Endothelial cell of umbilical vein (primary cell): Measurements from ENCODE around the gene PRMT1. TPM values are rescaled to one million over a fixed set of nuclear protein-coding genes. Genes with fewer than 3 reads are reported as not detected.

Experiments used
- BruUV-seq: library from RNA; stranded (reverse); fragments of 400-500 nt; replicated peaks from 2 replicates; lab custom pipeline; 2021; lab: Mats Ljungman, UMichigan
- CTCF ChIA-PET: fragments of 300-600, 350-600 bp; sonication (Branson Sonifier 250); formaldehyde crosslinking; loops from one replicate; lab custom pipeline; 2021; ENCODE audit warnings: antibody characterized with exemption, inconsistent platforms; lab: Charles Lee
- POLR2A ChIA-PET: fragments of 300-600, 350-600 bp; sonication (Branson Sonifier 250); formaldehyde crosslinking; loops from one replicate; lab custom pipeline; 2021; ENCODE audit warnings: antibody characterized with exemption, inconsistent platforms; lab: Charles Lee
- DNase-seq: peaks from one replicate; pipeline ENCODE4 v3.0.0-alpha.2; 2011; ENCODE audit warnings: low read depth, low spot score
- FAIRE-seq: peaks from 2 replicates; lab custom pipeline; 2011; peaks lifted over from hg19 to GRCh38; lab: Jason Lieb, UNC
- H2AFZ ChIP-seq: 2 replicates; pipeline ENCODE4 v1.6.0; 2012; ENCODE audit warnings: low read depth, low read length, control low read depth, inconsistent platforms
- H3K27ac ChIP-seq: 2 replicates; pipeline ENCODE4 v1.5.1; 2011; ENCODE audit warnings: low read depth, mild to moderate bottlenecking, control low read depth, low read length, moderate library complexity; ENCODE audit not compliant: insufficient read depth
- H3K27me3 ChIP-seq, 2 experiments: 2 replicates each; pipeline versions ENCODE4 v1.6.0 to v1.6.1; 2011; ENCODE audit warnings: low read length in 2 of 2, mixed read lengths in 1 of 2; ENCODE audit not compliant: control insufficient read depth in 2 of 2, insufficient read depth in 2 of 2
- H3K36me3 ChIP-seq, 2 experiments: 2 replicates in 1 of 2; 3 replicates in 1 of 2; pipeline ENCODE4 v1.5.1; 2011; ENCODE audit warnings: low read length in 2 of 2, mild to moderate bottlenecking in 1 of 2, moderate library complexity in 1 of 2; ENCODE audit not compliant: control insufficient read depth in 2 of 2, insufficient read depth in 2 of 2; ENCODE audit errors: extremely low read depth in 1 of 2
- H3K4me1 ChIP-seq: 3 replicates; pipeline ENCODE4 v1.5.1; 2011; ENCODE audit warnings: mild to moderate bottlenecking, low read length; ENCODE audit not compliant: control insufficient read depth, insufficient read depth; ENCODE audit errors: extremely low read depth
- H3K4me2 ChIP-seq: 2 replicates; pipeline ENCODE4 v1.6.1; 2011; ENCODE audit warnings: low read length, control low read depth, mixed read lengths; ENCODE audit not compliant: insufficient read depth
- H3K4me3 ChIP-seq, 3 experiments: fragments of 200-600 bp in 1 of 3; sonication (generic), shearing (Covaris generic) in 1 of 3; replicated peaks in 1 of 3; 2 replicates each; pipeline ENCODE4 v1.5.1; 2011 to 2016; ENCODE audit warnings: control low read depth in 3 of 3, low read length in 3 of 3, mild to moderate bottlenecking in 2 of 3, inconsistent platforms in 1 of 3, low read depth in 1 of 3, moderate library complexity in 1 of 3; ENCODE audit not compliant: insufficient read depth in 1 of 3
- H3K79me2 ChIP-seq: 2 replicates; pipeline ENCODE4 v1.6.0; 2012; ENCODE audit warnings: low read length, inconsistent platforms; ENCODE audit not compliant: control insufficient read depth, insufficient read depth
- H3K9ac ChIP-seq: replicated peaks from 2 replicates; pipeline ENCODE3; 2011; ENCODE audit warnings: low read length, control low read depth; ENCODE audit not compliant: insufficient read depth; ENCODE audit errors: extremely low read depth
- H3K9me1 ChIP-seq: replicated peaks from 3 replicates; pipeline ENCODE4 v1.6.0; 2011; ENCODE audit warnings: mild to moderate bottlenecking, low read length; ENCODE audit not compliant: control insufficient read depth, insufficient read depth; ENCODE audit errors: extremely low read depth
- H3K9me3 ChIP-seq: replicated peaks from 2 replicates; pipeline ENCODE4 v1.5.1; 2012; ENCODE audit warnings: low read length, inconsistent platforms; ENCODE audit not compliant: control insufficient read depth, insufficient read depth
- H4K20me1 ChIP-seq: replicated peaks from 2 replicates; pipeline ENCODE3; 2011; ENCODE audit warnings: mild to moderate bottlenecking, low read length; ENCODE audit not compliant: control insufficient read depth, insufficient read depth; ENCODE audit errors: extremely low read depth
- CTCF ChIP-seq, 2 donors: IDR thresholded peaks; 1 replicate in 1 of 2; 2 replicates in 1 of 2; pipeline ENCODE4 v1.5.1; 2011; ENCODE audit warnings: low read length in 2 of 2, mild to moderate bottlenecking in 2 of 2, moderate library complexity in 2 of 2, control low read depth in 1 of 2, inconsistent platforms in 1 of 2, low read depth in 1 of 2; ENCODE audit not compliant: insufficient read depth in 1 of 2; ENCODE audit errors: extremely low read depth in 1 of 2
- EZH2 ChIP-seq: IDR thresholded peaks from 2 replicates; pipeline ENCODE4 v1.6.1; 2012; ENCODE audit warnings: borderline replicate concordance, low read depth, mild to moderate bottlenecking, moderate library complexity, low read length, inconsistent platforms; ENCODE audit not compliant: severe bottlenecking
- FOS ChIP-seq: IDR thresholded peaks from 2 replicates; pipeline ENCODE4 v1.6.1; 2011; ENCODE audit warnings: mild to moderate bottlenecking, low read length, moderate library complexity, borderline replicate concordance; ENCODE audit not compliant: insufficient read depth
- GATA2 ChIP-seq: IDR thresholded peaks from 2 replicates; pipeline ENCODE4 v1.7.0; 2011; ENCODE audit warnings: low read depth, mild to moderate bottlenecking, moderate library complexity, mixed read lengths, low read length; ENCODE audit not compliant: insufficient read length, insufficient read depth
- JUN ChIP-seq: IDR thresholded peaks from 2 replicates; pipeline ENCODE4 v1.6.1; 2011; ENCODE audit warnings: borderline replicate concordance, low read depth; ENCODE audit not compliant: insufficient read length, insufficient read depth
- MAX ChIP-seq: IDR thresholded peaks from 2 replicates; pipeline ENCODE4 v1.6.1; 2011; ENCODE audit not compliant: insufficient read depth, insufficient read length
- MYC ChIP-seq: IDR thresholded peaks from one replicate; pipeline ENCODE4 v1.6.1; 2011; ENCODE audit warnings: mild to moderate bottlenecking, low read depth, low read length
- POLR2A ChIP-seq: IDR thresholded peaks from 2 replicates; pipeline ENCODE4 v1.6.1; 2012; ENCODE audit warnings: low read depth, mild to moderate bottlenecking, control low read depth, low read length
- POLR2AphosphoS5 ChIP-seq: IDR thresholded peaks from 2 replicates; pipeline ENCODE4 v1.6.1; 2012; ENCODE audit warnings: low read depth, mild to moderate bottlenecking, control low read depth, low read length, moderate library complexity; ENCODE audit not compliant: insufficient read depth
- dilution Hi-C: fragments of 300-500 bp; cut with MboI; formaldehyde crosslinking; loops from one replicate; pipeline ENCODE4 v1.15.0; 2019; ENCODE audit warnings: low sequenced_read_pairs; ENCODE audit not compliant: extremely low pct_ligation_motif_present
- intact Hi-C: fragments of 100-400 bp; cut with micrococcal nuclease; formaldehyde crosslinking; loops from one replicate; pipeline ENCODE4 v1.10.0; 2022
- polyA plus RNA-seq, 4 experiments: library from polyadenylated mRNA; depleted of rRNA in 3 of 4; stranded (reverse) in 3 of 4; unstranded in 1 of 4; fragments of >200 nt; gene quantifications; 2 replicates each; pipeline versions ENCODE4 v1.2.1 to v1.2.3, GENCODE V29; 2011 to 2012; ENCODE audit warnings: missing spikeins in 1 of 4
- total RNA-seq: library from RNA; stranded (reverse); gene quantifications from 2 replicates; pipeline ENCODE4 v1.2.3, GENCODE V29; 2021

Gene PRMT1
- total and polyA plus RNA-seq, 2 donors (not counting 3 experiments of a cell fraction or from before 2014, with no cell fraction given), result 242 to 542 TPM

GRCh38 chr19:49653466-49653806 lies 23.6 kb upstream of the PRMT1 start:
- intact Hi-C loops, result no loop called here
- H3K36me3 ChIP-seq, result peaks cover 15 to 60% of the 10 kb centered on the region in 2 experiments
- CTCF ChIA-PET, result no interaction called here

More at GRCh38 chr19:49653466-49653806, 23.6 kb upstream of the PRMT1 start:
- H3K4me3 ChIP-seq, result no peak overlapping the region
- no peak for TF ChIP-seq POLR2AphosphoS5
- no peak for TF ChIP-seq EZH2
- TF ChIP-seq MAX, result no peak
- no peak for TF ChIP-seq MYC
- TF ChIP-seq JUN, result no peak
- TF ChIP-seq FOS, result no peak
- no peak for TF ChIP-seq CTCF (IDR thresholded peaks at IDR 0.05; ENCODE audit: extremely low read depth in 1 of 2, insufficient read depth in 1 of 2, low read depth in 1 of 2, low read length in 2 of 2)
- TF ChIP-seq POLR2A, result no peak
- TF ChIP-seq GATA2, result no peak
- BruUV-seq, result no TSS peak
- no peak overlapping the region for H3K9ac ChIP-seq
- H3K79me2 ChIP-seq, result no peaks in the 10 kb centered on the region
- H3K4me2 ChIP-seq, result no peak overlapping the region
- no peaks in the 10 kb centered on the region for H3K27me3 ChIP-seq
- dilution Hi-C loops, result no loop called here
- DNase-seq (no peak), FAIRE-seq (no peak)
- no peak overlapping the region for H3K27ac ChIP-seq
- no peaks in the 10 kb centered on the region for H3K4me1 ChIP-seq
- no peaks in the 10 kb centered on the region for H4K20me1 ChIP-seq
- POLR2A ChIA-PET, result no interaction called here
- no peak overlapping the region for H2AFZ ChIP-seq
- H3K9me1 ChIP-seq, result no peaks in the 10 kb centered on the region
- no peaks in the 10 kb centered on the region for H3K9me3 ChIP-seq
